CD4-positive, alpha-beta T cell treated with Interleukin-6 at 100 ng/mL for 8 hours (primary cell): Measurements from ENCODE around the gene NPAS3.

ENCODE experiments used
- DNase-seq: peaks from one replicate; pipeline ENCODE4 v3.0.0-alpha.2; 2020; ENCODE audit warnings: mixed read lengths, low spot score

The NPAS3 gene

DNA sequence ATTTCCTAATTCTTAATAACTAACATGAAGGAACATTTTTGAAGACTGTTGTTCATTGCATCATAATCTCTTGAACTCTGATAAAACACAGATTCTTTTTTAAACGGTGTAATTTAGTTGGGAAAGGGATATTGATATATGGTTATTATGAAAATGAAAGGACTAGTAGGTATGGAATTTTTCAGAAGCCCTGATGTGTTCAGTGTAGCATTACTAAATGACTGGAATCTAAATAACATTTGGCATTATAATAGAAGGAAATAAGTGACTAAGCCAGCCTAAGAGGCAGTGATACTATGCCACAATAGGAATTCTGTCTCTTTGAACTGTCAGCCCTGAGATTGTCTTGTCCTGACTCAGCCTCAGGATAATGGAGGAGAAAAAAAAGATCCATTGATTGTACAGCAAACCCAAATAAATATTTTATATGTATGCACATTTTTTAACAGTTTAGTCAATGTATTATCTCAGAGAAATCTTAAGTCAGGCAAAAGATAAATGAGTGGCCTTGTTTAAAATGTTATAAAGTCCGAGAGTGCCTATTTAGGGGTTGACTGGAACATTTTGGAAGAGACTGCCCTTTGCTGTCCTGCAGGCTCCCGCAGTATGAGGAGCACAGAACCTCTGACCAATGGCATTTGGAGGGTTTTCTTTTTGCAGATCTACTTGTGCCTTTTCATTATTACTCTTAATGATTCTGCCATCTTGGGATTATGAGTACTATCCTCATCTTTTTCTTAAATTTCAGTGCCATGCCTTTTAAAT is 741.0 kb downstream of the NPAS3 start:
- DNase-seq, result no peak

GRCh38 chr14:33680873-33681272 is 742.2 kb downstream of the NPAS3 start:
- no peak for DNase-seq

DNA sequence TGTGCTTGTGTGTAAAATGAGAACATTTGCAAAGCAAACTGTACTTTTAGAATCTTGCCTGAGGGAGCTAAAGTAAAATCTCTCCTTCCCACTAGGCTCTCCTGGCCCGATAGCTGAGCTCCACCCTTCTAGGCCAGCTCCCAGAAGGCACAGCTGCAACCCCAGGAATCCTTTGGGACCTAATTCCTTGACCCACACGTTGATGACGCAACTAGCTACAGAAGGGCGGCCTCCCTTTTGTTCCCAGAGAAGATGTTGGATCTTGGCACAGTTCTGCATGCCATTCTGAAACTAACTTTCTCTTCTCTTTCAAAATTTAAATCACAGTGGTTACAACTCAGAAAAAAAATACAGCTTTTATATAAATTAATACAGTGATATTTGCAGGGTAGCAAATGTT is 744.1 kb downstream of the NPAS3 start:
- DNase-seq, result no peak

- DNase-seq, result no peak
Measured at GRCh38 chr14:33685026-33685425, 746.3 kb downstream of the NPAS3 start.

DNA sequence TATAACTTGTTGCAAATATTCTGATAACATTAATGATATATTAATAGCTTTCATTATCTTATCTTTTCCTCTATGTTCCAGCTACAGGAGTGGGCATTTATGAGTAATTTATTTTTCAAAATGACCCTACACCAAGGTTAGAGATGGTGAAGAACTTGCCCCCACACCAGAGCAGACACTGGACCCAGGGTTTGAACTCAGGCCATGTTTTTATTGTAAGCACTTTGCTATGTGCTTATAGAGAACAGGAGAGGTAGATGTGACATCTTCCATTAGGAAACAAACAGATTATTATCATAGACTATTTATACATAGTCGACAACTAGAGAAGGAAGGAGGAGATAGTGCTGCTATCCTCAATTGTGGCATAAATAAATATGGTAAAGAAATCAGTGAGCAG is 747.0 kb downstream of the NPAS3 start:
- no peak for DNase-seq

GRCh38 chr14:33686218-33686617 is 747.5 kb downstream of the NPAS3 start:
- DNase-seq, result no peak

DNA sequence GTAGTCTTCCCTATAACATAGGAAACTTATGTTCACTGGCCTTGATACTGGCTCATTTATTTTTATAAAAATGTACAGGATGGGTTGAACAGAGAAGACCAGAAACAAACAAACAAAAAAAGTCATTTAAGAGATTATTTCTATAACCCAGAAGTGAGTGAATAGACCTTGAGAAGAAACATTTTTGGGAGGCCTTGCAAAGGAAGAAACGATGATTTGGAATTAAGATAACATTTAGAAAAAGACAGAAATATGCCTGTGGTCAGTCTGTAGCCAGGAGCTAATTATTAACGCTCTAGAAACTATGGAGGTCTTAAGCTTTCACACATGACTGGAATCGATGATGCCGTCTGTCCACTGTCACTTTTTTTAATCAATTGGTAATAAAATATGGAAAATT is 748.2 kb downstream of the NPAS3 start:
- DNase-seq, result no peak

- DNase-seq, result no peak
Measured at GRCh38 chr14:33689680-33690079, 751.0 kb downstream of the NPAS3 start.

DNA sequence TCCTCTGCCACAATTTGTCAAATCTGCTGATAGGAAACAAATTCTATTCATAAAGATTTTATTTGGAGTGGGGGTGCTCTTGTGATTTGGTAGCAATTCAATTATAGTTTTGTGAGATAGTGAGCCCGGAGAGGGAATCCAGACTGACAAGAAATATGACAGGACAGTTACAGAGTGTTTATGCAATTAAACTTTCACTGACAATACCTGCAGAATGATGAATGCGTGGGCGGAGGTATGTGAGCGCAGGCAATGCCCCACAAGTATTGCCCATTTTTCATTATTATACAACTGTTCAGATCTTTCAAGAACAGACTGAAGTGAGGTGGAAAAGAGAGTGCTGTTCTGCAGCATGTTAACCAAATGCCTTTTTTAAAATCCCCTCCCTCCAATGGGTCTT is 753.2 kb downstream of the NPAS3 start:
- no peak for DNase-seq

- no peak for DNase-seq
Measured at GRCh38 chr14:33692762-33693161, 754.1 kb downstream of the NPAS3 start.

DNA sequence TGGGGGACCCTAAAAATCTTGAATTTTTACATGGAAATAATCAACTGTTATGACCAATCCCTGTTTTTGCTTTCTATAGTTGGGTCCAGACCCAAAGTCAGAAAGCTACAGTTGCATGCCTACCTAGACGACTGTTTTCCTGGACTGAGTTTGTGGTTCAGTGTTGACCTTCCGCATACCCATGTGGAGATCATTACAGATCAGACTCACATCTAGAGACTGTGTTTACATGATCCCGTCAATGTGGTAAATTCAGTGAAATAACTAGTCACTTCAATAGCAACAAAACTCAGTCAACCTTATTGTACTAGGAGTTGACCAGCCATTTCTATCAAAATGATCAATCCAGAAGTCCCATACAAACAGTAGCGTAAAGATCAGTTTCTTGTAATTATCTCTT is 754.6 kb downstream of the NPAS3 start:
- no peak for DNase-seq

GRCh38 chr14:33696165-33696564 is 757.5 kb downstream of the NPAS3 start:
- no peak for DNase-seq

DNA sequence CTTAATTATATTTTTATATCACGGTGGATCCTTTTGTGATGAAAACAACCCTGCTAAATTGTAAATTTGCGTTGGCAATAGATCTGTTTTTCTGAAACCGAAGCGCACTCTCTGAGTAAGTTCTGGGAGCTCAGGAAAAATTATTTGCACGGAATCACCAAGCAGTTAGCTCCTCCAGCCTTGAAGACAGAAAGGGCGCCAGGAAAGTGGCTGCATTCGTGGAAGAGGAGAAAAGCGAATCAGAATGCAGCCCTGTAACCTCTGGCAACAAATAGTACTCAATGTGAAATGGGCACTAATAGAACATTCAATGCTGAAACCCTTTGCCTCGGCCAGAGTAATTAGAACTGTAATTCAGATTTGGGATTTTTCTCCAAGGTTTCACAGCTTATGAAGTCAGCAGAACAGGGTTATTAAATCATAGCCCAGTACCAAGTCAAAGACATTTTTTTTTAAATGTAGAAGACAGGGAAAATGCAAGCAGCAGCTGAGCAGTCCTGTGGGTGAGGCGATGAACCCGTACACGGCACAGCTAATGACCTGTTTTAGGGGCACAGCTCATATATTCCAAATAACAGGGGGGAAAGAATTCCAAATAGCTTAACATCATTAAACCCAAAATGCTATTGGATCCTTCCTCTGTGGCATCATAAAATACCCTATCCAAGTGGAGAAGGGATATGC is 760.8 kb downstream of the NPAS3 start:
- DNase-seq, result no peak

- no peak for DNase-seq
Measured at GRCh38 chr14:33700052-33700451, 761.4 kb downstream of the NPAS3 start.

DNA sequence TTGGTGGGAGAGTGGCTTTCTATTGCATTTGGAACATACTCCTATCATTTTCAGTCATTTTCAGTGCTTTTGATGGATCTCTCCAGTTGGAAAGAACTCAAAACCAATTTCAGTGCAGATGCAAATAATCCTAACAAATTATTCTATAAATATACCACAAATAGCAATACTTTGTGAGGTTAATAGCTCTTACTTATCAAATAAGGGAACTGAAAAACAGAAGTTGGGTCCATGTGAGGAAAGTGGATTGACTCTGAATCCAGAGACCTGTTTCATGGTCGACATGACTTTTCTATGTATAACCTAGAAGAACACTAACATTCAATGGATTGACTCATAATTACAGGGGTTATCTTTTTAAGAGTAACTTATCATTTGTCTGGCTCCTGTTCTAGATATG is 763.6 kb downstream of the NPAS3 start:
- DNase-seq, result no peak

DNA sequence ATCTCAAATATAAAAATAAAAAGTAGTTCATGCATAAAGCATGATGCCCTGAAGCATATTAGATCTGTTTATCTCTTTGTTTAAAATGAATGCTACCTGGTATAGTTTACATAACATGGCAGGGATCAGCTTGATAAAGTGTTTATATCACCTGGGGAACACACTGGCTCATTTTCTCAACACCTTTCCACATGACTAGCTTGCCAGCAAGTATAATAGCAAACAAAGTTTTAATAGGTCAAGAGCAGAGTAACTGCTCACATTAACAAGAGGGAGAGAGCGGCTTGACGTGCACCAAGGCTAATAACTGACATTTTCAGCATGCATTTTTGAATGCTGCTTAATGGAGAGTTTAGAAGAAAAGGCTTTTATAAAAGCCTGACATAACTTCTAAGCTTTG is 765.8 kb downstream of the NPAS3 start:
- DNase-seq, result no peak

- DNase-seq, result no peak
Measured at GRCh38 chr14:33705490-33705889, 766.8 kb downstream of the NPAS3 start.

DNA sequence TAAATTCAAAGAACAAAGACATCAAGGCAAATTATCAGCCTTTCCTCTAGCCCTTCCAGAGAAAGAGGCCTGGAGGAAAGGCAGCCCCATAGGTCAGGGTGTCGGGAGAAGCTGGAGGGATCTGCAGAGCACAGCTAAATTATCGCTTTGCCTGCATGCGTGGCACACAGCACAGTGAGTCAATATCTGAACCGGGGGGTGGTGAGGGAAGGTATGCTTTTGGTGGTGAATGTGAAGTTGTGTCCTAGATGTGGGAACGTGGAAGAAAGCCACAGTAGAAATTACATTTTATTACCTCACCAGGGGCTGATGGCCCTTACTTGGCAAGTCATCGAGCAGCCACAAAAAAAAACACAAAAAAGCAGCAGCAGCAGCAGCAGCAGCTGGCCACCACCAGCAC is 769.0 kb downstream of the NPAS3 start:
- no peak for DNase-seq

GRCh38 chr14:33709283-33709682 is 770.6 kb downstream of the NPAS3 start:
- DNase-seq, result no peak

GRCh38 chr14:33709711-33710110 is 771.0 kb downstream of the NPAS3 start:
- DNase-seq, result no peak

DNA sequence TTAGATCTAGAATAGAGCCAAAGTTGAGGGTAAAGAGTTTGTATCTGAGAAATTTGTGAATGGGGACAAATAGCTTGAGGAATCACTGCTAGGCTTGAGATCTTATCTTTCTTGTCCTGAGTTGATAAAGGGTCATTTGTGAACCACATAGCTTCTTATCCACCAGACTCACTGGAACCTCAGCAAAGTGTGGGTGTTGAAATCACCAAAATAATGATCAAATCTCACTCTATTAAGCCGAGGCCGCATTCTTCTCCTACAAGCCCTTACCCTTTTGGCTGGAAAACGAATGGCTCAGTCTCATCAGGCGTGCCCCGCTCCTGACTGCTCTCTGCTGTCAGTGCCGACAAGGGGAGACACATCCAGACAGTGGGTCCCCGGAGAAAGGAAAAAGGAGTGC is 771.6 kb downstream of the NPAS3 start:
- DNase-seq, result no peak

DNA sequence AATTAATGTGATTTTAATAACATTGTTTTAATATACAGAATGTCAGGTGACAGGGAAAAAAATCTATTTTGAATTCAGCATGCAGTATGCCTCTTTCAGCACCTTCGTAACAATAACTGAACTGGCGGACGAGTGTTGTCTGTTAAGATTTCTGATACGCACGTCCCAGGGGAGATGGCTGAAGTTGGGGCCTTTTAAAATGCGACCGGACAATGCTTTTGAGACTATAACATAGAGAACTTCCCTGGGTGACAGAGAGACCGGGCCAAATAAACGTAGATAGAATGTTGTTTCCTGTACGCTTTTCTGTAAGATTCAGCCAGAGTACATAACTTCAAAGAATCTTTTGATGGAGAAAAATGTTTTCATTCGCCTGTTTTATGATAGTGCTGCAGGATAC is 772.5 kb downstream of the NPAS3 start:
- DNase-seq, result no peak

DNA sequence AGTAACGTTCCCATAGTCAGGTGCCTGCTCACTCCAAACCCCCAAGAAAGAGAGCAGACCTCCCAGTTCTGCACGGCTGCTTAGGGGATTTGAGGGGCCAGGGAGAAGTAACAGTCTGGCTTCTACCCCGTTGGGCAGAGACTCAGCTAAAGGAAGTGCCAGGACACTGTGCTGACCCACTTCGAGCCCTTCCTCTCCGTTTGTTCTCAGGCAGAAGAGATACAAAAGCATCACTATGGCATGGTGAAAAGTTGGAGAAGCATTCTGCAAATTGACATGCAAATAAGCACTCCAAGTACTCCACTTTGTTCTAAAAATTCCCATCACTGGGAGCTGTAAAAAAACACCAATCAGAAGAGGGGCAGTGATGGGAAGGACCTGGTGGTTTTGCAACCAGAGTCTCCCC is 773.1 kb downstream of the NPAS3 start:
- DNase-seq, result no peak
